GM21360 (cell line): ENCODE data around the gene PILRA.
A peak's percentile ranks its signal among the peaks of the same experiment; 100 is the strongest.
"Not testable (repeated sequence)": the region's sequence is repeated elsewhere in the genome, so short reads cannot be mapped to it uniquely, and the experiment has no call there.

Source experiments
- ATAC-seq: cut with Tn5 transposase; IDR thresholded peaks from one replicate; pipeline ENCODE4 v1.9.1; 2021; ENCODE audit warnings: mild to moderate bottlenecking, moderate library complexity; ENCODE audit not compliant: unreplicated experiment

PILRA gene

DNA sequence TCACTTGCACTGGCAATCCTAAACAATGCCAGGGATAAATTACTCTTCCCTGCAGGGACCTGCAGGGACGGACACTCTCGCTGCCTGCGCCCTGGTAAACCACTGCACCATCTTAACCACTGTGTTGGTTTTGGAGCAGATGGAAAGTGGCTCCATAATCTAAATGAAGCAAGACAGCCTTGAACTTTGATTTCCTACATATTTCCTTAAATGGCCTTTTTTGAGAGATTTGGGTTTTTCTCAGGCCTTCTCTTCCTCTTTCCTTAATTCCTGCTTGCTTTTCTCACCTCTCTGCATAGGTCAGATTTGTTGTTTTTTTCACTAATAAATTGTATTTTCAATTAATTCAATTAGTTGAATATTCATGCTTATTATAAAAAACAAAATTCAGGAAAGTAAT is 2.8 kb downstream of the PILRA start:
- ATAC-seq = no peak

DNA sequence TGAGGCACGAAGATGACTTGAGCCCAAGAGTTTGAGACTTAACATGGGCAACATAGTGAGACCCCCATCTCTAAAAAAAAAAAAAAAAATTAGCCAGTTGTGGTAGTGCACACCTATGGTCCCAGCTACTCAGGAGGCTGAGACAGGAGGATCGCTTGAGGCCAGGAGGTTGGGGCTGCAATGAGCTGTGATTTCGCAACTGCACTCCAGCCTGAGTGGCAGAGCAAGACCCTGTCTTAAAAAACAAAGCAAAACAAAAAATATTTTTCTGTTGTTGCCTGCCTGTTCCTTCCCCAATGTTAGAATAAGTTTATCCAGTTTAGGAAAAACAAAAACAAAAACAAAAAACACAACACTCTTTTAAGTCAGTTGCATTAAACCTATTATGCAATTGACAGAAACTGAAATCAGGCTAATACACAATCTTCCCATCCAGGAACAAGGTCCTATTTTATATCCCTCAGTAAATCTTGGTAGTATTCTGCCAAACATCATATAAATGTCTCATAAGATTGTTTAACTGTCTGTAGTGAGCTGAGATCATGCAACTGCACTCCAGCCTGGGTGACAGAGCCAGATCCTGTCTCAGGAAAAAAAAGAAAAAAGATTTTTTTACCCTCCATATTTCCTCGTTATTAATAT is 4.9 kb downstream of the PILRA start:
- no peak for ATAC-seq

DNA sequence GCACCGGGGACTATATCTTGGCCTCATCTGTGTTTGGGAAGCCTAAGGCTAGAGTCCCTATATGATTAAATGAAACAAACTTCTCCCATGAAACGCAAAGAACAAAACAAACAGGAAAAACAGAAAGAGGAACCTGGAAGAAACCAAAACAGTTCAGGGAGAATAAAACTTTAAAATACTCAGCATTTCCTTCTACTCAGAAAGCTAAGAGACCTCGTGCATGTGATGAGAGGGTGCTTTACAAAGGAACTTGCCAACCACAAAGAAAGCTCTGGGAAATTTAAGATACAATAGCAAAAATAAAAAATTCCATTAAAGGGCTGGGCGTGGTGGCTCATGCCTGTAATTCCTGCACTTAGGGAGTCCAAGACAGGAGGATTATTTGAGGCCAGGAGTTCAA is 6.9 kb downstream of the PILRA start:
- ATAC-seq = no peak

DNA sequence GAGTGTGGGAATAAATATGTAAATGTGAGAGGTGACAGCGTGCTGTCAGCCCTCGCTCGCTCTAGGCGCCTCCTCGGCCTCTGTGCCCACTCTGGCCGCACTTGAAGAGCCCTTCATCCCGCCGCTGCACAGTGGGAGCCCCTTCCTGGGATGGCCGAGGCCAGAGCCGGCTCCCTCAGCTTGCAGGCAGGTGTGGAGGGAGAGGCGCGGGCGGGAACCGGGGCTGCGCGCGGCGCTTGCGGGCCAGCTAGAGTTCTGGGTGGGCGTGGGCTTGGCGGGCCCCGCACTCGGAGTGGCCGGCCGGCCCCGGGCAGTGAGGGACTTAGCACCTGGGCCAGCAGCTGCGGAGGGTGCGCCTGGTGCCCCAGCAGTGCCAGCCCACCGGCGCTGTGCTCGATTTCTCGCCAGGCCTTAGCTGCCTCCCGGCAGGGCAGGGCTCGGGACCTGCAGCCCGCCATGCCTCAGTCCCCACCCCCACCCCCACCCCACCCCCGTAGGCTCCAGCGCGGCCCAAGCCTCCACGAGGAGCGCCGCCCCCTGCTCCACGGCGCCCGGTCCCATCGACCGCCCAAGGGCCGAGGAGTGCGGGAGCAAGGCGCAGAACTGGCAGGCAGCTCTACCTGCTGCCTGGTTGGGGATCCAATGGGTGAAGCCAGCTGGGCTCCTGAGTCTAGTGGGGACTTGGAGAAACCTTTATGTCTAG is 8.4 kb downstream of the PILRA start:
- ATAC-seq = not testable (repeated sequence)

DNA sequence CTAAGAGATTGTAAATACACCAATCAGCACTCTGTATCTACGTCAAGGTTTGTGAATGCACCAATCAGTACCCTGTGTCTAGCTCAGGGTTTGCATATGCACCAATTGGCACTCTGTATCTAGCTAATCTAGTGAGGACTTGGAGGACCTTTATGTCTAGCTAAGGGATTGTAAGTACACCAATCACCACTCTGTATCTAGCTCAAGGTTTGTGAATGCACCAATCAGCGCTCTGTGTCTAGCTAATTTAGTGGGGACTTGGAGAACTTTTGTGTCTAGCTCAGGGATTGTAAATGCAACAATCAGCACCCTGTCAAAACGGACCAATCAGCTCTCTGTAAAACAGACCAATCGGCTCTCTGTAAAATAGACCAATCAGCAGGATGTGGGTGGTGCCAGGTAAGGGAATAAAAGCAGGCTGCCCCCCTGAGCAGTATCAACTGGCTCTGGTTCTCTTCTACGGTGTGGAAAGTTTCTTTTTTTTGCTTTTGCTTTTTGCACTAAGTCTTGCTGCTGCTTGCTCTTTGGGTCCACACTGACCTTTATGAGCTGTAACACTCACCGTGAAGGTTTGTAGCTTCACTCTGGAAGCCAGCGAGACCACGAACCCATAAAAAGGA is 9.1 kb downstream of the PILRA start:
- ATAC-seq = not testable (repeated sequence)

DNA sequence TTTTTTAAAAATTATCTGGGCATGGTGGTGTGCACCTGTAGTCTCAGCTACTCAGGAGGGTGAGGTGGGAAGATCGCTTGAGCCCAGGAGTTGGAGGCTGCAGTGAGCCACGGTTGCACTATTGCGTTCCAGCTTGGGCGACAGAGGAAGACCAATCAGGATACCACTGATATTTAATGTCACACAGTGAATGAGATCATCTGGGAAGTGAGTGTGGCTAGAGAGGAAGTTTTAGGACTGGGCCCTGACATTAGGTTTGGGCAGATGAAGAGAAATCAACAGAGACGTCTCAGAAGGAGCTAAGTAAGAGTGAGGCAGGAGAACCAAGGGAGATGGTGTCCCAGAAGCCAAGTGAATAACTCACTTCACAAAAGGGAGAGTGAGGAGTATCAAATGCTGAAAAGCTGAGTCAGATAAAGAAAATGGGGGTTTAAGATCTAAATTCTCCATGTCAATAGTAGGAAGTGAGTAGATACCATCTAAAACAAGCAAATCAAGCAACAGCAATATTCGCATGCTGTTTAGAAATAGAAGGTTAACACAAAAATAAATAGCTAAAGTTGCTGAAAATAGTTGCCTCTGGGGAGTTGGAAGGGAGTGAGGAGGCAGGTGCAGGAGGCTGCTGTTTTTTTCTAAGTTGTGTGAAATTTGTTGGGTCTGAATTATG is 11.5 kb downstream of the PILRA start:
- no peak for ATAC-seq

DNA sequence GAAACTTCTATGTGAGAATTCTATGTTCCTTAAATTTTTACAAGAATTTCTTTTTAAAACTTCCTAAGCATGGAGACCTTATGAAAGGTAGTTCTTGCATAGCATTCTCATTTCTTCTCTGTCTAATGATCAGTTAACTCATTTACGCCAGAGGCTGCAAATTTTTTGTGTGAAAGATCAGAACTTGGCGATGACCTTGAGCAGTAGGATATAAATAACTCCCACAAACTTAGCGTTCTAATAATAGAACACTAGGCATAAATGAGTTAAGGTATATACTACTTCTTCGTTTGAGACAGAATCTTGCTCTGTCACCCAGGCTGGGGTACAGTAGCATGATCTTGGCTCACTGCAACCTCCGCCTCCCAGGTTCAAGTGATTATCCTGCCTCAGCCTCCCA is 13.7 kb downstream of the PILRA start:
- no peak for ATAC-seq

DNA sequence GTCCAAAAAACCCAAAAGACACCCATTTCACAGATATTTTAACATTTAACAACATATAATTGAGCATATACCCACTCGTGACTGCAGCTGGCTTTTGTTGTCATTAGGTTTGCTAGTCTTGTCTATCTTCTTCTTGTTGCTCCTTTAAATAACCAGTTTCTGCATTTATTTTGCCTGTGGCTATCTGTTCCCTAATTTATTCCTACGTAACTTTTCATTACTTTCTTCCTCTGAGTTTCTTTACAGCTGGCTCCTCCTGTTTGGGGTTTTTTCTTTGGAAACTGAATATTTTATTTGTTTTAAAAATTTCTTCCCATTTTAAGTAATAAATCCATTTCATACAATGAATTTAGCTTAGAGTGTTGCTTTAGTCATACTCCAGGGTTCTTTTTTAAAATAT is 14.4 kb downstream of the PILRA start:
- ATAC-seq = no peak

DNA sequence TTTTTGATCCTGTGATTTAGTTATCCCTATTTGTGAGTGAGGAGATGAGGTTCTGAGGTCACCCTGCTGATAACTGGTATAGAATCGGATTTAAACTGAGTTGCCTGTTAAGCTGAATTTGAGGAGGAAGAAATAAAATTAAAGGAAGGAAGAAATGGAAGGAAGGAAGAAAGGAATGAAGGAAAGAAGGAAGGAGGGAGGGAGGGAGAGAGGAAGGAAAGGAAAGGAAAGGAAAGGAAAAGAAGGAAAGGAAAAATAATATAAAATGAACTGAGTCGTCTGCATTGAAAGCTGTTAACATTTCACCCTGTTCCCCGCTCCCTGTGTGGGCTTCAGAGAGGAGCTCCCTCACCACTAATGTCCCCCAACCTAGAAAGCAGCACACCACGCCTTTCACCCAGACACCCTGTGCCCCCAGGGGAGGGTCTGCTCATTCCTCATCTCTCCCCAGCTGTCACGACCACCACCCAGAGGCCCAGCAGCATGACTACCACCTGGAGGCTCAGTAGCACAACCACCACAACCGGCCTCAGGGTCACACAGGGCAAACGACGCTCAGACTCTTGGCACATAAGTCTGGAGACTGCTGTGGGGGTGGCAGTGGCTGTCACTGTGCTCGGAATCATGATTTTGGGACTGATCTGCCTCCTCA is 16.3 kb downstream of the PILRA start:
- ATAC-seq = no peak

DNA sequence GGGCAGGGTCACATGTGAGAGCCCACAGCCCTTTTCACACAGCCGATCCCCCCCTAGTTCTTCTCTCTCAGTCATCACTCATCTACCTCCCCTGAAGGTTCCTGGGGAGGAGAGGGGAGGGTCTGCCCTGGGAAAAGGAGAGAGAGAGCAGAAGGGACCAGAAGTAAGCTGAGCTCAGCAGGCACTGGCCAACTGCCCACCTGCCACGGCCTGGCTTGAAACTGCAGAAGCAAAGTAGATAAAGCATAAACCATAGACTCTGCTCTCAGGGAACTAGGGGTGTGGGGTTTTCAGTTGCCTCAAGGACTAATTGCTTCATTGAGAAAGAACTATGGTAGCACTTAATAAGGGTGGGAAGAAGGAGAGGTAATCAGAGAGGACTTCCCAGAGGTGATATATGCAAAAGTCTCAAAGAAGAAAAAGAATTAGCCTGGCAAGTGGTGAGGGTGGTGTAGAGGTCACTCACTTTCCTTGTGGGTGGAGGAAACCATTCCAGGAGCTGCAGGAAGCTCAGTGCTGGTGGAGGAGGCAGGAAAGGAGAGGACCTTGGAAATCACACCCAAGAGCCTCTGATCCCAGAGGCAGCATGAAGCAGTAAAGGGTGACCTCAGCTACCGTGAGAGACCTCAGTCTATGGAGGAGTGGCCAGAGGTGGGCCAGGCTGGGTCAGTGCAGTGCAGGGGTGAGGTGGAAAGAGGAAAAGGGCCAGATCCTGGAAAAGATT is 17.2 kb downstream of the PILRA start:
- ATAC-seq = no peak

DNA sequence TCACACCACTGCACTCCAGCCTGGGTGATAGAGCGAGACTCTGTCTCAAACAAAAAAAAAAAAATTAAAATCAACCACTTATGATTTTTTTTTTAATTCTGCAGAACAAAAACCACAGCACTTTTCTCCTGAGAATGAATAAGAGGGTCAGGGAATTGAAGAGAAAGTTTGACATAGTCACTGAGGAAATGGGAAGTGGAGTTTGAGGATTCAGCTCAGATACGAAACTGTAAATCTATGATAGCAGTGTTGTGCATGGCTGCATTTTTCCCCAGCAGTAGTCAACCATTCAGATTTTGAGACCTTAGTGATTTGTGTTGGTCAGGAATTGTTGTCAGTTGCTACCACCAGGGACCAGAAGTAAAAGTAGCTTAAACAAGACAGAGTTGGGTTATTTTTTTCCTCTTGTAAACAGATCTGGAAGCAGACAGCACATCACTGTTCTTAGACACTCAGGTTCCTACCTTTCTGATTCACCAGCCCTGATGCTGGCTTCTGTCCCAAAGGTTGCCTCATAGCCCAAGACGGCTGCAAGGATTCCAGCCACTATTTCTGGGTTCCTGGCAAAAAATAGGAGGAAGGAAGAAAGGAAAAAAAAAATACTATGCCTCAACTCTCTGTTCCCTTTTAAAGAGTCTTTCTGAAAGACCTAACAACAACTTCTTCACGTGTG is 20.1 kb downstream of the PILRA start:
- no peak for ATAC-seq

DNA sequence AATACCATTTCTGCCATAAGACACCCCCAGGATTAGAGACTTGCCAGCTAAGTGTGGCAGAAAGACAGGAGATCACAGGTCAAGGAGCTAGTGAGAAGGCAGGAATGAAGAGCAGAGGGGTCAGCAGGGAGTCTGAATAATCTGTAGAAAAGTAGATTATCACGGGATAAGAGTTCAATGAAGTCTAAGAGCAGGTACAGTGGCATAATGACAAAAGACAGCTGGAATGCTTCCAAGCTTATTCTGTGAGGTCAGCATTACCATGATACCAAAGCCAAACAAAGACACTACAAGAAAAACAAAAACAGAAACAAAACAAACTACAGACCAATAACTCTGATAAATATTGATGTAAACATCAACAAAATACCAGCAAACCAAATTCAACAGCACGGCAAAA is 20.8 kb downstream of the PILRA start:
- ATAC-seq = no peak

DNA sequence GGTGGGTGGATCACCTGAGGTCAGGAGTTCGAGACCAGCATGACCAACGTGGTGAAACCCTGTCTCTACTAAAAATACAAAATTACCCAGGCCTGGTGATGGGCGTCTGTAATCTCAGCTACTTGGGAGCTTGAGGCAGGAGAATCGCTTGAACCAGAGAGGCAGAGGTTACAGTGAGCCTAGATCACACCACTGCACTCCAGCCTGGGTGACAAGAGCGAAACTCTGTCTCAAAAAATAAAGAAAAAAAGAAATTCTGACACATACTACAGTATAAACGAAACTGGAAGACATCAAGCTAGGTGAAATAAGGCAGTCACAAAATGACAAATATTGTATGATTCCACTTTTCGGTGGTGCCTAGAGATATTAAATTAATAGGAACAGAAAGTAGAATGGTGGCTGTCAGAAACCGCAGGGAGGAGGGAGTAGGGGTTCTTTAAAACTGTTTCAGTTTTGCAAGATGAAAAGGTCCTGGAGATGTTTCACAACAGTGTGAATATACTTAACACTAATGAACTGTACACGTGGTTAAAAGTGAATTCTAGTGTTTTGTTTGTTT is 23.2 kb downstream of the PILRA start:
- peak; percentile 78 for ATAC-seq

DNA sequence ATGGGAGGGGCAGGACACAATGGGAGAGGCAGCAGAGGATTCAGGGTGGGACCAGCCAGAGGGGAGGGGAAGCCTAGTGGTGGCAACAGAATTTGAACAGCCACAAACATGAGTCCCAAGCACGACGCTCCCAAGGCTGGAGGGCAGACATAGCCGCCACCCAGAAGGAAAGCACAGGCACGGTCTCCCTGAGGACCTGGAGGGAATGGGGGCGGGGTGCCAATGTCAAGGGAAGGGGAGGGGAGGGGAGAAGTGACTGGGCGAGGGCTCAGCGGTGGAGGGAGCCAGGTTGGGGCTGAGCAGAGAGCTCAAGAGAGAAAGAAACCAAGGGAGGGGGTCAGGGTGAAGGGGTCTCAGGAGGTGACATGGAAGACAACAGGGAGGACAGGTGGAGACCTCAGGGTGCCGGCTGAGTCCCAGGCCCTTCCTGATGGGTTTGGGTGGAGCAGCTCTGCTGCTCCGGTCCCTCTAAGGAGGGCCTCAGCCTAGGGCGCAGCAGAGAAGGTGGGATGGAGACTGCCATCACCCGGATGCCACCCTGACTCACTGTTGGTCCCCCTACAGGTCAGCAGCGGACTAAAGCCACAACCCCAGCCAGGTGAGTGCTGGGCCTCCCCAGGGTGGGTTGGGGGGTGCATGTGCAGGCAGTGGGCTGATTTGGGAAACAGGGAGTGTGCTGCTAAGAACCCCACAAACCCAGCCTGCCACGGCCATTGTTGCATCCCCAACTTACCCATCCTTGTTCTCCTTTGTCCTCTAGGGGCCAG is 24.2 kb downstream of the PILRA start:
- ATAC-seq = no peak

DNA sequence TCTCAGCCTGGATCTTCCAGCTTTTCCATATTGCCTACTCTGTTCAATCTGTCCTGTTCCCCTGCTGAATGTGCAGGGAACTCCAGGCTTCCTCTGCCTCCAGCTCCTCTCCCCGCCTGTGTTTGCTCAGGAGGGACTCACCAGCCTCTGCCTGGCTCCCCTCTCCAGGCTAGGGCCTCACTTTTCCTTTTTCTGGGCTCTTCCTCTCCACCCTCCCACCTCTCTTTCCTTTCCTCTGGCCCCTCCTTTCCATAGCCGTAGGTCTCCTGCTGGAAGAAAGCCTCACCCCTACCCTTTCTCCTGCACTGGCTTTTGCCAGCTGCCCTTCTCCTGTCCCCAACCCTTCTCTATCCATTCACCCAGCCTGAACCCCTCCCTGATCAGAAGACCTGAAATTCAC is 25.0 kb downstream of the PILRA start:
- ATAC-seq = no peak

DNA sequence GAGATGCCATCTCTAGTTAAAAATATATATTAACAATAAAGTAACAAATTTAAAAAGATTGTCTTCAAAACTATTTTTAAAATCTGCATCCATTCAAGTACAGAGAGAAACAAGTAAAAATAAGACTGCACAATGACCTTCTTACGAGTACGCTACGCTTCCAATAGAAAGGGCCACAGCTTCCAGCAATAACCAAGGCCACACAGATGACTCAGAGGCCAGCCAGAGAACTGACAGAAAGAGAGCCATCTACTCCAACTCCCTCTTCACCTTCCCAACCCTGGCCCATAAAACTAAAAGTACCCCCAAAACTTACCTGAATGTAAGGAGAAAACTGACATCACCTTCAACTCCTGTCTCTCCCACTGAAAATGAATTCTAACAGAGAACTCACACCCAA is 26.8 kb downstream of the PILRA start:
- no peak for ATAC-seq

DNA sequence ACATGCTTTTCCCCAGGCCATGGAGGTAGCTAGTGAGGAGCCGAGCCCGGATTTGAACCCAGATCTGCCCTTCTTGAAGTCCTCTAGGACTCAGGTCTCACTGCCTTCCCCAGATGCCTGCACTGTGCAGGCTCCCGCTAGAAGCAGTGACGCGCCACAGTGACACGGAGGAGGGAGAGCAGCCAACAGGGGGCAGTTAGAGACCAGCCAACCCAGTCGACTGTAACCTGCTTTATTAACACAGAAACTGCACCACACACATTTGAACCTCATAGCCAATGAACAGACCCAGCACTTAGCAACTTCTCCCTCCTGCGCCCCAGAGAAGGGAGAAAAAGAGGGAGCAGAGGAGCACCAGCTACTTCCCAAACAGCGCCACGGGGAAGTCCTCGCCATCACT is 27.4 kb downstream of the PILRA start:
- ATAC-seq = no peak

DNA sequence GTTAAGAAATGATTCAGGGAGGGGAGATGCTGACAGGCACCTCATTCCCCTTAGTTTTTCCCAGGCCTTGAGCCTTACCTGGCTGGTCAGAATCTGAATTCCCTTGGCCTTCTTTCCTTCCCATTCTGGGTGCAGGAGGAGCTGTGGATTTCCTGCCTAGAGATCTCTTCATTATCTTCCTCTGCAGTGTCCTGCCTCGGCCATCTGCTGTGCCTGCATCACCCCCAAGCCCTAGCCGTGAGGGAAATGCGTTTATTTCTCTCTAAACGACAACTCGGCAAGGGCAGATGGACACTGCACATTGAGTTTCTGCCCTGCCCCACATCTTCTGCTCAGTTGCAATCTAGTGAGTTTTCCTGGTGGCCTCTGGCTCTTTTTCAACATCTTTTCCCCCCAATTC is 28.5 kb downstream of the PILRA start:
- ATAC-seq = no peak

DNA sequence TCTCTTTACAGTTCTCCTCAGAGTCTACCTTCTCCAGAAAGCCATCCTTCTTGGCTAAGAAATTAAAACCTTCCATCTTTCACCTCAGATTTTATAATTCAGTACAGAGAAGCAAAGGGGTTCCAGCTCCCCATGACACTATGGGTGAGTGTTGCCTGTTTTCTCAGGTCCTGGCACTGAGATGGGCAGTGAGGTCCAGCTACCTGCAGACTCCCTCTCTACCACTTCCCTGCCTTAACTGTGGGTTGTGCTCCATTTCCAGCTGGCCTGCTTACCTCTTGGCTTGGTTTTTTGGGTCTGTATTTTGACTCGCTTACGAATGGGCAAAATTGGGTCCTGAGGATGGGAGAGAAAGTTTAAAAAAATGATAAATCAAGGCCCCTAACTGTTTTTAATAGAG is 29.0 kb downstream of the PILRA start:
- ATAC-seq = no peak
